GM20431 (cell line): ENCODE data around the gene PTCD1.
"Not testable (repeated sequence)": the region's sequence is repeated elsewhere in the genome, so short reads cannot be mapped to it uniquely, and the experiment has no call there.

Experiments
- in situ Hi-C: fragments of 300-500 bp; cut with MseI, MboI; formaldehyde crosslinking; loops from one replicate; pipeline ENCODE4 v1.15.0; 2020; ENCODE audit warnings: low sequenced_read_pairs; ENCODE audit not compliant: unreplicated experiment

The PTCD1 gene

DNA sequence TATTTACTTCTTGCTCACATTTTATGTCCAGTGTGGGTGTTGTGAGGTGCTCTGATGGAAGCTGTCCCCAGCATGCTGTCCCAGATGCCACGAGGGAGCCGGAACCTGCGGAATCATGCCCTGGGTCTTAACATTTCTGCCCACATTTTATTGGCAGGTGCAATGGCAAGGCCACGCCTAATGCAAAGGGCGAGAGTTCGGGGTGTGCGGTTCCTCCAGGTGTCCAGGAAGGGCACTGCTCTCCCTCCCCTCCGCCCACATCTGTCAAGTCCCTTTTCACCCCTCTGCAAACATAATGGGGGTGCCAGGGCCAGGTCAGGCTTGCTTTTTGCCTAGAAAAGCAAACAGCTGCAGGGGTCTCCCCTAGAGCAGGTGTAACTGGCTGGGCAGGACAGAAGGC lies 46.6 kb downstream of the PTCD1 start:
- in situ Hi-C loops = no loop called here

DNA sequence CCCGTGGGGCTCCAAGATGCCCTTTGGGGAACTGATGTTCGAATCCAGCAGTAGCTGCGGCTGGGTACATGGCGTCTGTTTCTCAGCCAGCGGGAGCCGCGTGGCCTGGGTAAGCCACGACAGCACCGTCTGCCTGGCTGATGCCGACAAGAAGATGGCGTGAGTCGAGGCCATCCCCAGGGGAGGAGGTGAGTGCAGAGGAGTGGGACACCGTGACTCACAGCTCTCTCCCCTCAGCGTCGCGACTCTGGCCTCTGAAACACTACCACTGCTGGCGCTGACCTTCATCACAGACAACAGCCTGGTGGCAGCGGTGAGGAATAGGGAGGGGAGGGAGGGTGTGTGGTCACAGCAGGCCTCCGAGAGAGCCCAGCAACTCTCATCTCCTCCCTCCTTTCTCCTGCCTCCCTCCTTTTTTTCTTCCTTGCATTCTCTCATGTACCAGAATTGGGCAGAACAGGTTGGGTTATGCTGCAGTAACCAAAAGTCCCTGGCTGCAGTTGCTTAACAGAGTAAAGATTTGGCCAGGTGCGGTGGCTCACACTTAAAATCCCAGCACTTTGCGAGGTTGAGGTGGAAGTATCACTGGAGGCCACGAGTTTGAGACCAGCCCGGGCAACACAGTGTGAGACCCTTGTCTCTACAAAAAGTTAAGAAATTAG lies 47.5 kb downstream of the PTCD1 start:
- in situ Hi-C loops = no loop called here

GRCh38 chr7:99389772-99390171 lies 48.8 kb downstream of the PTCD1 start:
- in situ Hi-C loops = no loop called here

- in situ Hi-C loops = no loop called here
Observed at GRCh38 chr7:99387912-99388311, 50.7 kb downstream of the PTCD1 start.

DNA sequence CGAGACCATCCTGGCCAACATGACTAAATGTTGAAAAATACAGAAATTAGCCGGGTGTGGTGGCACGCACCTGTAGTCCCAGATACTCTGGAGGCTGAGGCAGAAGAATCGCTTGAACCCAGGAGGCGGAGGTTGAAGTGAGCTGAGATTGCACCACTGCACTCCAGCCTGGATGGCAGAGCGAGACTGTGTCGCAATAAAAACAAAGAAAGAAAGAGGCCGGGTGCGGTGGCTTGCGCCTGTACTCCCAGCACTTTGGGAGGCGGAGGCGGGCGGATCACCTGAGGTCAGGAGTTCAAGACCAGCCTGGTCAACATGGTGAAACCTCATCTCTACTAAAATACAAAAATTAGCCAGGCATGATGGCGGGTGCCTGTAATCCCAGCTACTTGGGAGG lies 51.4 kb downstream of the PTCD1 start:
- in situ Hi-C loops = not testable (repeated sequence)

- in situ Hi-C loops = no loop called here
Observed at GRCh38 chr7:99386584-99387238, 51.9 kb downstream of the PTCD1 start.

DNA sequence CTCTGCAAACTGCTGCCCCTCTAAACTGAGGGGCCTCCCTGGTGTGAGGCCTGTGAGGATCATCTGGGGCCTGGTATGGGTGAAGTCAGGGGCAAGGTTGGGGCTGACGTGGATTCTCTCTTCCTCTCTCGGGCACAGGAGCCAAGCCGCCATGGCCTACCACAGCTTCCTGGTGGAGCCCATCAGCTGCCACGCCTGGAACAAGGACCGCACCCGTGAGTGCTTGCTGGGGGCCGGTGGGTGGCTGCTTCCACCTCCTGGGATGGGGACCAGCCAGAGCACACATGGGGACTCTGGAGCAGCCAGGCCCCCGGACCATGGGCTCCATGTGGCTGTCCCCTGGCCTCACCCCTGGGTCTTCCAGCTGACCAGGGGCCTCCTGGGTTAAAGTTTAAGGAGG lies 53.0 kb downstream of the PTCD1 start:
- in situ Hi-C loops = no loop called here

DNA sequence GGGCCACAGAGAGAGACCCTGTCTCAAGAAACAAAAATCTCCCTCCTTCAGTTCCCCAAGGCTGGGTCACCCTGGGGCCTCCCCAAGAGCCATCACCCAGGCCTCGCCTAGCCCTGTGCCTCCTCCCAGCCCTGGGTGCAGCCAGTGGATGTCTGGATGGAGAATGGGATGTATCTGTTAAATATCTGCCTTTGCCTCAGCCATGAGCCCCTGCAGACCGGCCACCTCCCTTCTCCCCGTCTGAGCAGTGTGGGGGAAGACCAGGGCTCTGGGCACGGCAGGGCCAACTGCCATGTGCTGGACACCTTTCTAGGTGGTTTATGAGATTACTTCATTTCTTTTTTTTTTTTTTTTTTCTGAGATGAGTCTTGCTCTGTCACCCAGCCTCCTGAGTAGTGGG lies 54.1 kb downstream of the PTCD1 start:
- in situ Hi-C loops = no loop called here

DNA sequence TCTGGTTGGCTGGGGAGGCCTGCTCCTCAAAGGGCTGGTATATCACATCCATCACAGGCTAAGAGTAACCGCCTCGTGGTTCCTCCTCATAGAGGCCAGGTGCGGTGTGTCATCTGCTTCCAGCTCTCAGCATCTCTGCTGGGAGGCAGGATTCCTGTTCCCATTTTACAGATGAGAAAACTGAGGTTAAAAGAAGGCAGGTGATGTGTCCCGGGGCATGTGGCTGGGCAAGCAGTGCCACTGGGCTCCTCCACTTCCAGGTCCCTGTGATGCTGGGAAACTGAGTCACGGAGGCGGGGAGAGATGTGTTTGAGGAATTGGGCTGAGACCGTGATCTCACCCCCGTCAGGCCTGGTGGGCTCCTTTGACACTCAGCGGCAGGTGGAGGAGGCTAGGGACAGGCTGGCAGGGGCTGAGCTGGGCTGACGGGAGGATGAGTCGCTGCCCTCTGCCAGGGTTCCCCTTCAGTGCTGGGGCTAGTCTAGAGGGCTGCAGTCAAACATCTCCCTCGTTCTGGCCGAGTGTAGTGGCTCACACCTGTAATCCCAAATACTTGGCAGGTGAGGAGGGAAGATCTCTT lies 54.7 kb downstream of the PTCD1 start:
- in situ Hi-C loops = no loop called here

DNA sequence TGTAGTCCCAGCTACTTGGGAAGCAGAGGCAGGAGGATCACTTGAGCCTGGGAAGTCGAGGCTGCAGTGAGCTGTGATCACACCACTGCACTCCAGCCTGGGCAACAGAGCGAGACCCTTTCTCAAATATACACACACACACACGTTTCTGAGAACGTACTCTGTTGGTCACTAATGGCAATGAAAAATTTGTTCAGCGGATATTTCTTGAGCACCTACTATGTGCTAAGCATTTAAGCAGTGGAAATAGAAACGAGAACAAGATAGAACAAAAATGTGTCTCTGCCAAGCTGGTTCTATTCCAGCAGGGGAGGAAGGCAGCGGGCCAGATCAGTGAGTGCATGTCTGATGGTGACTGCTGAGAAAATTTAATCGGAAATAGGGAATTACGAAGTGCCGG lies 55.4 kb downstream of the PTCD1 start:
- in situ Hi-C loops = no loop called here

GRCh38 chr7:99381664-99382075 lies 56.9 kb downstream of the PTCD1 start:
- in situ Hi-C loops = no loop called here

GRCh38 chr7:99380823-99381663 lies 57.6 kb downstream of the PTCD1 start:
- in situ Hi-C loops = no loop called here

- in situ Hi-C loops = no loop called here
Observed at GRCh38 chr7:99380032-99380822, 58.4 kb downstream of the PTCD1 start.

GRCh38 chr7:99379693-99380031 lies 58.9 kb downstream of the PTCD1 start:
- in situ Hi-C loops = not testable (repeated sequence)

DNA sequence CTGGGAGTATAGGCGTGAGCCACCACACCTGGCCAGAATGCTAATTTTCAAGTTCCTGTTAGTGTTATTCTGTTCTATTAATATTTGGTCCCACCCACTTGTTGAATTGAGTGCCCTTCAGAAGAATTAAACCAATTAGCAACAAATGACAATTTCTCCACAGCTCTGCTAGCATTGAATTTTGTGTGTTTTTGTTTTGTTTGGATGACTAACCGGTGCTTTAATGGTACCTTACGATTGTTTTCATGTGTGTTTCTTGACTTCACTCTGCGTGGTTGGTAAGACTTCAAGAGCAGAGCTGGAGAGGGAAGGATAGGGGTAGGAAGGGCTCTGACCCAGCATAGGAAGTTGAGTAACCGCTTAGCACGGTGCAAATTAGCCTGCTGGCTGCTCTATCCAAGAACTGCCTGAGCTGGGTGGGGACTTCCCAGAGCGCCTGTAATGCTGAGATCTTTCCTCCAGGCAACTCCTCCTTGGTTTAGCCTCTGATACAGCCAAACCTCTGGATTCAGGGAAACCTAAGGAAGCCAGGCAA lies 59.5 kb downstream of the PTCD1 start:
- in situ Hi-C loops = no loop called here

DNA sequence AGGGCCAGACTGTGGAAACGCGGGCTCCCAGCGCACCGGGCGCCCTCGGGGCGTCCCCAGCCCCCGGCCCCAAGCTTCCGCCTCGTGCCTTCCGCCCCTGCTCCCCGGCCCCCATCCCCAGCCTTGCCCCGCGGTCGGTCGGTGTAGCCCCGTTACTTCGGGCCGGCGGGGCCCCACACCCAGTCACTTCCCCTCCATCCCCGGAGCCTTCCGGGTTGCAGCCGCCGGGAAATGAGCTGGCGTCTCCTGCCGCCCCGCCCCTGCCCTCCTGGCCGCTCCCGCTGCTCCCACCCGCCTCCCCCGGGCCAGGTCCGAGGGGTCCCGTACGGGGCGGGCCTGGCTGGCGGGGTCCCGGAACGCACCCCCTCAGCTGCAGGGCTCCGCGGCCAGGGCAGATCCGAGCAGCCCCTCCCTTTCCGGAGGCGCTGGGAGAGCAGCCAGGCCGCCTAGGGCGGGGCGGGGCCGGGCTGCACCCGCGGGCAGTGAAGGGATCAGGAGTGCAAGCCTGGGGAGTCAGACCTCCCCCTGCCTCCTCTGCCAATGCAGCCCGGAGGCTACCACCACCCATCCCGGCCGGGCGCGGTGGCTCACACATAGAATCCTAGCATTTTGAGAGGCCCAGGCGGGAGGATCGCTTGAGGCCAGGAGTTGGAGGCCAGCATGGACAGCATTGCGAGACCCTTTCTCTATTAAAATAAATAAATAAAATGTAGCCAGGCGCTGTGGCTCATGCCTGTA lies 63.4 kb downstream of the PTCD1 start:
- in situ Hi-C loops = no loop called here

DNA sequence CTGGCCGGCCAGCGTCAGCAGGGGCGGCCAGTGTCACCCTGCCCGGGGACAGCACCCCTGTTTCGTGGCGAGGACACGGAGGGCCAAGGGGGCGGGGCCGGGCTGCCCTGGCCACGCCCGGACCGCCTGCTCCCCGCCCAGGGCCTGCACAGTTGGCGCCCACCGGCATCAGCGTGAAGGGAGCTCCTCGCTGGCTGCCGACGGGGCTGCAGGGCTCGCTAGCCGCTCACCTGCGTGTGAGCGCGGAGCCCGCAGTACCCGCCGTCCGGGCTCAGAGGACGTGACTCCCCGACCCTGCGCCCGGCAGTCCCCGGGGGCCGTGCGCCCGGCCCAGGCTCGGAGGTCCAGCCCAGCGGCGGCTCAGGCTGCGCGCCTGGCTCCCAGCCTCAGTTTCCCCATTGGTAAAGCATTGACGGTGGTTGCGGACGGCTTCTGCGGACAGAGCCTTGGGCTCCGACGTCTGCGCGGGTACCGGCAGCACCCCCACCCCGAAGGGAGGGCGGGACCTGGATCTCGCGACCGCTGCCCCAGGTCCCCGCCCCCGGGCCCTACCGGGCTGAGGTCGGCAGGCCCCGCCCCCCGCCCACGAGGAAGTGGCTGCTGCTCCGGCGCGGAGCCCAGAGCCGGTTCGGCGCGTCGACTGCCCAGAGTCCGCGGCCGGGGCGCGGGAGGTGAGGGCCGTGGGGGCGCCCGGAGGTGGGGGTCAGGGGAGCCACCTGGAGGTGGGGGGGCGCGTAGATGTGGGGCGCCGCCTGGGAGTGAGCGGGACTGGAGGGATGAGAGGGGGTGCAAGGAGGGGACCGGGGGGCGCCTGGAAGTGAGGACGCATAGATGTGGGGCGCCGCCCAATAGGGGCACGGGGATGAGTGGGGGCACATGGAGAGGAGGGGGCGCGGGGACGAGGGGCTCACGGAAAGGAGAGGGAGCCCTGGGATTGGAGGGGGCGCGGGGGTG lies 64.2 kb downstream of the PTCD1 start, which contains the start of gene ARPC1B:
TSS of gene ARPC1B (plus strand) at position 620 of the 954 bp plus-strand sequence. CDS start 10,985 bp downstream, outside the sequence.
- in situ Hi-C loops = no loop called here
